Caki2 (cell line): ENCODE results near the gene VPS26A. TPM values are rescaled to one million over a fixed set of nuclear protein-coding genes. Genes with fewer than 3 reads are reported as not detected.
"Not testable (repeated sequence)": the region's sequence is repeated elsewhere in the genome, so short reads cannot be mapped to it uniquely, and the experiment has no call there.

Source experiments
- DNase-seq: peaks from one replicate; pipeline ENCODE4 v3.0.0-alpha.2; 2015; ENCODE audit warnings: low read depth
- in situ Hi-C: cut with HindIII; loops from 2 replicates; pipeline ENCODE4 v1.10.0; 2016; ENCODE audit warnings: low sequenced_read_pairs, low pct_unique_long_range_greater_than_20kb, mixed read lengths
- total RNA-seq: library from RNA; depleted of rRNA; stranded (reverse); fragments of >200 nt; shearing (Covaris generic); gene quantifications from 2 replicates; pipeline ENCODE4 v1.2.3, GENCODE V29; 2014; ENCODE audit warnings: low replicate concordance

The VPS26A gene
- total RNA-seq, 1 experiment from 2014 or later = 25.2 TPM

GRCh38 chr10:69100136-69100872, 23.7 kb upstream of the VPS26A start:
- in situ Hi-C loops = no loop called here
- DNase-seq = peak; percentile 12

DNA sequence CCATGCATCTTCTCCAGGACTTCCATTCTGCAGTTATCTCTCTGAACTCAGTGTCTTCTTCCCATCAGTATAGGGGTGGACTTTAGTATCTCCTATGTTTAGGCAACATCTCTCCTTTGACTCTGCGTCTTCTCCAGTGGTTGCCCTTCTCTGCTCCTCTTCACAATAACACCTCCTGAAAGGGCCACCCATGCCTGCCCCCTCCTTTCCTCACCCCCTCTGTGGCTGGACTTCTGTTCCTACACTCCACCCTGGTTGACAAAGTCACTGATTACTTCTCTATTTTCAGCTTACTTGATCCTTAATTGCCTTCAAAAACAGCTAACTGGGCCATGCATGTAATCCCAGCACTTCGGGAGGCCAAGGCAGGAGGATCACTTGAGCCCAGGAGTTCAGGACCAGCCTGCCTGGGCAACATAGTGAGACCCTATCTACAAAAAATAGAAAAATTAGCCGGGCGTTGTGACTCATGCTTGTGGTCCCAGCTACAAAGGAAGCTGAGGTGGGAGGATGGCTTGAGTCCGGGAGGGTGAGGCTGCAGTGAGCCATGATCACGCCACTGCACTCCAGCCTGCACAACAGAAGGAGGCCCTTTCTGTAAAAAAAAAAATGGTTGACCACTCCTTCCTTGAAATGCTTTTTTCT, 22.4 kb upstream of the VPS26A start:
- peak; percentile 15 for DNase-seq
- in situ Hi-C loops = no loop called here

- no peak for DNase-seq
- in situ Hi-C loops = no loop called here
Observed at GRCh38 chr10:69102440-69102839, 21.5 kb upstream of the VPS26A start.

- DNase-seq = no peak
- in situ Hi-C loops = no loop called here
Observed at GRCh38 chr10:69103784-69104183, 20.2 kb upstream of the VPS26A start.

DNA sequence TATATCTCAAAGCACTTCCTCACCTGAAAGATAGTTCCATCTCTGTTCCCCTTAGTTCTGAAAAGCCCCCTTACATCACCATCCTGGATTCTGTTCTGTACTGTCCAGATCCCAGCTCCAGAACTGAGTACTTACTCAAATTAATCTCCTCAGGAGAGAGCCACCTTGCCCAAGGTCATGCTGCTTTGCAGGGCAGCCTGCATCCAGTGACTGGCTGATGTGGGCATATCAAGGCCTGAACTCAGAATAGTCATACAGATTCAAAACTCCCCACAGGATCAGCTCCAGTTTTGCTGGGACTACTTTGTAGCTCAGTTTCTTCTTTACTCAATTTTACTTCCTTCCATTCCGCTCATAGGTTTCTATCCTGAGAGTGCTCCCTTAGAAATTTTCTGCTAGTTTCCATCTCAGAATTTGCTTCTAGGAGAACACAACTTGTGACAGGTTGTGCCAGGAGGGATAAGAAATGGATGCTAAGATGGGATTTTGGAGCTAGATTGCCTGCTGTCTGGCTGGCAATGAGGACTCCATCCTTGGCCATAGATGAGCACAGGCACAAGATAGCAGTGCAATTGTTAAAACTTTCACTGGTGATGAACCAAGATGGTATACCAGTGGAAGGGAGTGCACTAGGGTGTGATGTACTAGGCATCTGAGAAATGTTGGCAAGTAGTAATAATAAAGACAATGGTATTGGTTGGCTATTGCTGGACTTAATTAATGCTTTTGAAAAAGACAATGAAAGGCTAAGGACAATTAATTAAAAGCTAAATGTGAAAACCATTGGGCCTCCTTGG, 18.8 kb upstream of the VPS26A start:
- DNase-seq = no peak
- in situ Hi-C loops = no loop called here

- in situ Hi-C loops = no loop called here
- no peak for DNase-seq
Observed at GRCh38 chr10:69107176-69107490, 16.8 kb upstream of the VPS26A start.

DNA sequence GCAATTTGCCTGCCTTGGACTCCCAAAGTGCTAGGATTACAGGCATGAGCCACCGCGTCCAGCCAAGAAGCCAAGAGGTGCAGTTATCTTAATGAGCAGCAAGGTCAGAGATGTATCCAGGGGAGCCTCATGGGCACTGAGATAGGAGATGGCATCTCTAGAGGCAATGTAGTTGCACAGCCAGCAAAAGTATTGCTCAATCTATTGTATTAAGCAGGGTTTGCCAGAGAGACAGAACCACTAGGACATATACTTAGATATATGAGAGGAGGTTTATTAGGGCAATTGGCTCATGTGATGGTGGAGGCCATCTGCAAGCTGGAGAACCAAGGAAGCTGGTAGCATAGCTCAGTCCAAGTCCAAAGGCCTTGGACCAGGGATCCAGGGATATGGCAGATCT, 16.3 kb upstream of the VPS26A start:
- DNase-seq = no peak
- in situ Hi-C loops = no loop called here

DNA sequence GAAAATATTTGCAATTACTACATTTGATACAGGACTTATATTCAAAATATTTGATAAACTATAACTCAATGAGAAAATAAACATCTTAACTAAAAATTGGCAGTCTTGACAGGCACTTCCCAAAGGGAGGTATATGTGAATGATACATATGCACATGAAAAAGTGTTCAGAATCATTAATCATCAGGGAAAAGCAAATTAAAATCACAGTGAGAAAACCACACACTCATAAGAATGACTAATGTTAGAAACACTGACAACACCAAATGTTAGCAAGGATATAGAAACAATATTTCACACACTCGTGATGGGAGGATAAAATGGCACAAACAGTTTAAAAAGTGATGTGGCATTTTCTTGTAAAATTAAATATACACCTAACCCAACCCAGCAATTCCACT, 4.1 kb upstream of the VPS26A start:
- in situ Hi-C loops = no loop called here
- no peak for DNase-seq

GRCh38 chr10:69123306-69123746, 652 bp upstream of the VPS26A start:
- in situ Hi-C loops = no loop called here

GRCh38 chr10:69124563-69125268, 738 bp downstream of the VPS26A start:
- in situ Hi-C loops = no loop called here
- peak; percentile 54 for DNase-seq

More at GRCh38 chr10:69123306-69123746, 652 bp upstream of the VPS26A start:
- no peak for DNase-seq

DNA sequence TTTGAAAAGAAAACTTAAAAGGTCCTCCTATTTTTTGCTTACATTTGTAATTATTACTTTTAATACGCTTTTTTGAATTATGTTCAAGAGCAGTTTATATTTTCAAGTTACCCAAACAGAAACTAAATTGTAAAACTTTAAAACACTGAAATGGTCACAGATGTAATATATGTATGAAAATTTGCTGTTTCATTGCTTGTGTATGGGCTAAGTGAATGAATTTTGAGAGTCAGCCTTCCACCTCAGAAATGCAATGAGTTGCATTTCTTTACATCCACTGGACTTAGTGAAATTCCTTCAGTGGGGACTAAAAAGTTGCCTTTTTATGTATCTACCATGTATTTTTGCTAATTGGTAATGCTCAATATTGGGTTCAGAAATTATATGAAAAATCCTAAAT, 1.6 kb downstream of the VPS26A start:
- DNase-seq = no peak
- in situ Hi-C loops = no loop called here

DNA sequence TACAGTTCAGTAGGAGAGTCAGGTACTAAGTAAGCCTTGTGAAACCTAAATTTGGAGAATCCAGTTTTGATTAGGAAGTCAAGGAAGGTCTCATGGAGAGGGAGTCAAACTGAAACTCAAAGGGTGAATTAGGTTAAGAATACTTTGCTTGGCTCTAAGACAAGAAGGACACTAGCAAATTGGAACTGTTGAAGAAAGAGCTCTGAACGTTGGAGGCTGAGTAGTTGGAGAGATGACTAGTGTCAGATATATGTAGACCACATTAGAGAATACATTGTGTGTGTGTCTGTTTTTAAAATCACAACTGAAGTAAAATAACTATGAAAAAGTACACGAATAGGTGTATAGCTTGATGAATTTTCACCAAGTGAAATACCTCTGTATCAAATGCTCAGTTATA, 6.3 kb downstream of the VPS26A start:
- in situ Hi-C loops = no loop called here
- no peak for DNase-seq

DNA sequence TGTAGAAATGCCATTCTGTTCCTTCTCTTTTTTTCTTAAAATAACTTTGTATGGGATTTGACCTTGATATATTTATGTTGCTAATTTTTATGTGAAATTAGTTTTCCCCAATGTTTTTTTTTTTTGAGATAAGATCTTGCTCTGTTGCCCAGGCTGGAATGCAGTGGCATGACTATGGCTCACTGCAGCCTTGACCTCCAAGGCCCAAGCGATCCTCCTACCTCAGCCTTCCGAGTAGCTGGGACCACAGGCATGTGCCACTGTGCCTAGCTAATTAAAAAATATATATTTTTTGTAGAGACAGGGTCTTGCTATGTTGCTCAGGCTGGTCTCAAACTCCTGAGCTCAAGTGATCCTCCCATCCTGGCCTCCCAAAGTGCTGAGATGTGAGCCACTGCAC, 16.0 kb downstream of the VPS26A start:
- no peak for DNase-seq
- in situ Hi-C loops = no loop called here

GRCh38 chr10:69141304-69141703, 17.3 kb downstream of the VPS26A start:
- no peak for DNase-seq
- in situ Hi-C loops = no loop called here

- in situ Hi-C loops, DNase-seq: not testable (repeated sequence)
Observed at GRCh38 chr10:69142074-69142473, 18.1 kb downstream of the VPS26A start.

DNA sequence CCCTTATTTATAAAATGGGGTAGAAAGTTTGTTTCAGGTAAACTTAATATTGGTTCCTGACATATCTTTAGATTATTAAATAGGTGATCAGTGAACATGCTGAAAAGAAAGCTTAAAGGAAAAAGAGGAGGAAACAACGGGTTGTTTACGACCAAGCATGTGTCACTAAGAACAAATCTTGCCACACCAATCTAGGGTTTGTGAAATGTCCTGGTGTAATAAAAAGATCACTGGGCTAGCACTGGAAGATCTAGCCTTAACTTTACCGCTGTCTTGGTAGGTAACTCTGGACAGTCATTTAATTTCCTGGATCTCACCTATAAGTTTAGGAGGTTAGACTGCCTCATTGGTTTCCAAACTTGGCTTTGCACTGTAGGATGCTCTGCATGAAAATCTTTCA, 19.0 kb downstream of the VPS26A start:
- in situ Hi-C loops = no loop called here
- DNase-seq = no peak

DNA sequence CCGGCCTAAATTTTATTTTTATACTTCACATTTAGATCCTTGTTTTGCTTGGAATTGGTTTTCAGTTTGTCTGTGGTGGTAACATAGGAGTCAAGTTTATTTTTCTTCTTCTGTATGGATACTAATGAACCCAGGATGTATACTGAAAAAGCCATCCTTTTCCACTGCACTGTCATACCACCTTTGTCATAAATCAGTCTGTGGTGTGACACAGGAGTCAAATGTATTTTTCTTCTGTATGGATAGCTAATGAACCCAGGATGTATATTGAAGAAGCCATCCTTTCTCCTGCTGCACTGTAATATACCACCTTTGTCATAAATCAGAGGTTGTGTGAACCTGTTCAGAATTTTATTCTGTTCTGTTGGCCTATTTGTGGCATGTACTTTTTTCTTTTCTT, 21.4 kb downstream of the VPS26A start:
- DNase-seq = no peak
- in situ Hi-C loops = no loop called here

GRCh38 chr10:69145864-69146263, 21.9 kb downstream of the VPS26A start:
- in situ Hi-C loops = no loop called here
- DNase-seq = no peak

- in situ Hi-C loops = no loop called here
- DNase-seq = no peak
Observed at GRCh38 chr10:69146759-69147158, 22.8 kb downstream of the VPS26A start.
